ENCODE data around the gene AFTPH. TPM values are rescaled to one million over a fixed set of nuclear protein-coding genes. Genes with fewer than 3 reads are reported as not detected.

AFTPH gene
- total and polyA plus RNA-seq, 9 of the 15 experiments (the other 6 are each of a cell fraction or from before 2014, with no cell fraction given): 8.0 to 26.2 (median 13.8) TPM

GRCh38 chr2:64607381-64608304, 83.5 kb downstream of the AFTPH start:
- Histone ChIP-seq H3K9me3 (replicated peaks; ENCODE audit: control insufficient read depth, insufficient read depth, low read depth, low read length) (no peaks in the 10 kb centered on the region), H3K36me3 (ENCODE audit: control insufficient read depth, insufficient read depth, low read length) (no peaks in the 10 kb centered on the region), H4K20me1 (replicated peaks; ENCODE audit: control insufficient read depth, insufficient read depth, low read length) (no peaks in the 10 kb centered on the region), H3K79me2 (ENCODE audit: control insufficient read depth, insufficient read depth, low read length) (no peaks in the 10 kb centered on the region), H3K27me3 (ENCODE audit: control insufficient read depth in 2 of 2, insufficient read depth in 2 of 2, low read length in 2 of 2) (no peaks in the 10 kb centered on the region), H3K9me1 (ENCODE audit: control insufficient read depth, insufficient read depth, low read length) (no peaks in the 10 kb centered on the region), H3K27ac (ENCODE audit: extremely low read depth, low read depth, low read length) (peak overlapping the region; percentile 88; the same call in 1 of the 3 replicates), H3K9ac (ENCODE audit: insufficient read depth in 1 of 2, low read depth in 2 of 2, low read length in 2 of 2) (peak overlapping the region; percentile 68 to 74), H3K4me1 (replicated peaks in 1 of 2; ENCODE audit: control insufficient read depth in 2 of 2, insufficient read depth in 2 of 2, low read length in 2 of 2) (peaks cover 21 to 30% of the 10 kb centered on the region in 2 experiments; a peak in 4 of 5 replicates), H3K4me3 (peak overlapping the region; percentile 25; the same call in 1 of the 2 replicates), H3K4me2 (ENCODE audit: insufficient read depth, low read length) (peak overlapping the region; percentile 87), H2AFZ (ENCODE audit: low read depth, low read length) (peak overlapping the region; percentile 91)
- ChIA-PET CTCF (ENCODE audit: low intra/inter-chr PET ratio) (interaction anchor here (1.2 kb wide), 1 partner anchor 37 kb away, joined by 3 read pairs; no protein-coding TSS in a partner anchor), POLR2A (interaction anchor here (0.6 to 5.4 kb wide), 22 partner anchors 9 to 379 kb away, joined by 3 to 33 read pairs (median 4); partner anchors contain the start of genes AFTPH and SERTAD2)
- TF ChIP-seq RCOR1 (IDR thresholded peaks at IDR 0.05; ENCODE audit: borderline replicate concordance in 1 of 2, low read depth in 2 of 2, low read length in 2 of 2) (no peak), MAX (CRISPR knock-in tag; IDR thresholded peaks at IDR 0.05) (peak; percentile 55), NRF1 (conservative IDR thresholded peaks at IDR 0.05 in 1 of 2, IDR thresholded peaks at IDR 0.05 in 1 of 2) (peak in 1 of 2 experiments; percentile 51; a peak in 2 of 4 replicates)
- intact Hi-C loops (cut with micrococcal nuclease): loop anchor here (2.0 kb wide), 1 partner anchor 41 kb away; no protein-coding TSS in a partner anchor
- 65% methylated on average over 16 of the region's 18 CpGs for WGBS (ENCODE audit: insufficient coverage, low coverage, missing lambda C conversion rate)
- BruUV-seq (replicated peaks): no TSS peak
- no peak for DNase-seq (ENCODE audit: extremely low read depth in 1 of 4, low spot score in 3 of 4)
- in situ Hi-C loops (cut with MboI): no loop called here
- no peak for FAIRE-seq
- no peak for ATAC-seq

All from K562 (cell line).